Muscle layer of colon (tissue), 2 donors: ENCODE results near the gene IWS1.
"Not testable (repeated sequence)": the region's sequence is repeated elsewhere in the genome, so short reads cannot be mapped to it uniquely, and the experiment has no call there.

Source experiments
- H3K27ac ChIP-seq: one replicate; pipeline ENCODE4 v1.7.0; 2013; ENCODE audit warnings: low read depth, mild to moderate bottlenecking, low read length, moderate library complexity
- H3K27me3 ChIP-seq, 2 donors: one replicate each; pipeline ENCODE4 v1.7.0; 2013; ENCODE audit warnings: low read length in 2 of 2, mild to moderate bottlenecking in 2 of 2; ENCODE audit not compliant: insufficient read depth in 2 of 2, control insufficient read depth in 1 of 2
- H3K36me3 ChIP-seq: one replicate; pipeline ENCODE4 v1.7.0; 2013; ENCODE audit warnings: mild to moderate bottlenecking, low read length; ENCODE audit not compliant: insufficient read depth
- H3K4me1 ChIP-seq: one replicate; pipeline ENCODE4 v1.7.0; 2013; ENCODE audit warnings: mild to moderate bottlenecking, low read length; ENCODE audit not compliant: insufficient read depth
- H3K4me3 ChIP-seq, 2 donors: one replicate each; pipeline ENCODE4 v1.7.0; 2013; ENCODE audit warnings: low read length in 2 of 2, low read depth in 1 of 2, mild to moderate bottlenecking in 1 of 2, moderate library complexity in 1 of 2
- H3K9ac ChIP-seq: one replicate; pipeline ENCODE4 v1.7.0; 2013; ENCODE audit warnings: low read length
- H3K9me3 ChIP-seq: one replicate; pipeline ENCODE4 v1.7.0; 2013; ENCODE audit warnings: mild to moderate bottlenecking, low read length
- donor health status: abdominal sarcoma.
- donor health status: Adenocarcinoma of cecum.

The IWS1 gene

GRCh38 chr2:127463155-127463991, 62.9 kb downstream of the IWS1 start:
- Histone ChIP-seq H3K4me1 (no peaks in the 10 kb centered on the region), H3K9ac (no peak overlapping the region), H3K4me3 (no peak overlapping the region), H3K27me3 (no peaks in the 10 kb centered on the region), H3K36me3 (no peaks in the 10 kb centered on the region), H3K27ac (no peak overlapping the region), H3K9me3 (no peaks in the 10 kb centered on the region)

GRCh38 chr2:127462461-127462860, 63.8 kb downstream of the IWS1 start:
- Histone ChIP-seq H3K27ac (no peak overlapping the region), H3K4me3 (no peak overlapping the region), H3K9me3 (no peaks in the 10 kb centered on the region), H3K36me3 (no peaks in the 10 kb centered on the region), H3K9ac (no peak overlapping the region), H3K4me1 (no peaks in the 10 kb centered on the region), H3K27me3 (no peaks in the 10 kb centered on the region)

GRCh38 chr2:127456960-127457359, 69.3 kb downstream of the IWS1 start:
- H3K36me3 ChIP-seq = no peaks in the 10 kb centered on the region
- H3K27ac ChIP-seq = no peak overlapping the region
- H3K4me3 ChIP-seq = no peak overlapping the region
- no peak overlapping the region for H3K9ac ChIP-seq
- H3K4me1 ChIP-seq = no peaks in the 10 kb centered on the region
- H3K9me3 ChIP-seq = no peaks in the 10 kb centered on the region
- no peaks in the 10 kb centered on the region for H3K27me3 ChIP-seq

GRCh38 chr2:127455566-127456493, 70.5 kb downstream of the IWS1 start:
- H3K36me3 ChIP-seq = no peaks in the 10 kb centered on the region
- H3K27me3 ChIP-seq = no peaks in the 10 kb centered on the region
- no peak overlapping the region for H3K4me3 ChIP-seq
- no peaks in the 10 kb centered on the region for H3K4me1 ChIP-seq
- no peak overlapping the region for H3K9ac ChIP-seq
- no peaks in the 10 kb centered on the region for H3K9me3 ChIP-seq
- no peak overlapping the region for H3K27ac ChIP-seq

GRCh38 chr2:127454595-127455565, 71.4 kb downstream of the IWS1 start:
- Histone ChIP-seq H3K9ac (no peak overlapping the region), H3K9me3 (no peaks in the 10 kb centered on the region), H3K4me3 (no peak overlapping the region), H3K27me3 (no peaks in the 10 kb centered on the region), H3K27ac (no peak overlapping the region), H3K36me3 (no peaks in the 10 kb centered on the region), H3K4me1 (no peaks in the 10 kb centered on the region)

GRCh38 chr2:127453392-127454171, 72.7 kb downstream of the IWS1 start:
- H3K27ac ChIP-seq = no peak overlapping the region
- H3K27me3 ChIP-seq = no peaks in the 10 kb centered on the region
- no peak overlapping the region for H3K9ac ChIP-seq
- H3K4me1 ChIP-seq = no peaks in the 10 kb centered on the region
- no peak overlapping the region for H3K4me3 ChIP-seq
- H3K36me3 ChIP-seq = no peaks in the 10 kb centered on the region
- H3K9me3 ChIP-seq = no peaks in the 10 kb centered on the region

GRCh38 chr2:127453013-127453391, 73.3 kb downstream of the IWS1 start:
- no peak overlapping the region for H3K4me3 ChIP-seq
- no peaks in the 10 kb centered on the region for H3K27me3 ChIP-seq
- H3K36me3 ChIP-seq = no peaks in the 10 kb centered on the region
- no peak overlapping the region for H3K27ac ChIP-seq
- no peaks in the 10 kb centered on the region for H3K4me1 ChIP-seq
- H3K9me3 ChIP-seq = no peaks in the 10 kb centered on the region
- H3K9ac ChIP-seq = no peak overlapping the region

GRCh38 chr2:127452423-127452822, 73.9 kb downstream of the IWS1 start:
- not testable (repeated sequence) for H3K9ac ChIP-seq, H3K4me3 ChIP-seq, H3K27ac ChIP-seq, H3K9me3 ChIP-seq, H3K27me3 ChIP-seq, H3K36me3 ChIP-seq, H3K4me1 ChIP-seq

GRCh38 chr2:127451981-127452380, 74.3 kb downstream of the IWS1 start:
- H3K27ac ChIP-seq = no peak overlapping the region
- no peaks in the 10 kb centered on the region for H3K4me1 ChIP-seq
- no peaks in the 10 kb centered on the region for H3K27me3 ChIP-seq
- no peaks in the 10 kb centered on the region for H3K9me3 ChIP-seq
- no peak overlapping the region for H3K4me3 ChIP-seq
- H3K36me3 ChIP-seq = no peaks in the 10 kb centered on the region
- no peak overlapping the region for H3K9ac ChIP-seq

GRCh38 chr2:127449898-127450297, 76.4 kb downstream of the IWS1 start:
- H3K27ac ChIP-seq = no peak overlapping the region
- H3K4me1 ChIP-seq = no peaks in the 10 kb centered on the region
- no peaks in the 10 kb centered on the region for H3K27me3 ChIP-seq
- no peak overlapping the region for H3K4me3 ChIP-seq
- no peaks in the 10 kb centered on the region for H3K36me3 ChIP-seq
- no peak overlapping the region for H3K9ac ChIP-seq
- no peaks in the 10 kb centered on the region for H3K9me3 ChIP-seq
